ENCODE measurements around the gene GAREM2.

GRCh38 chr2:26162963-26163362 is 9.9 kb upstream of the GAREM2 start:
- TF ChIP-seq GATA2 (IDR thresholded peaks at IDR 0.05; ENCODE audit: low read depth, low read length) = no peak
- no peak for TF ChIP-seq GATA3 (IDR thresholded peaks at IDR 0.05; ENCODE audit: low read depth, low read length)
